ENCODE results near the gene SEMA3G.

The SEMA3G gene

DNA sequence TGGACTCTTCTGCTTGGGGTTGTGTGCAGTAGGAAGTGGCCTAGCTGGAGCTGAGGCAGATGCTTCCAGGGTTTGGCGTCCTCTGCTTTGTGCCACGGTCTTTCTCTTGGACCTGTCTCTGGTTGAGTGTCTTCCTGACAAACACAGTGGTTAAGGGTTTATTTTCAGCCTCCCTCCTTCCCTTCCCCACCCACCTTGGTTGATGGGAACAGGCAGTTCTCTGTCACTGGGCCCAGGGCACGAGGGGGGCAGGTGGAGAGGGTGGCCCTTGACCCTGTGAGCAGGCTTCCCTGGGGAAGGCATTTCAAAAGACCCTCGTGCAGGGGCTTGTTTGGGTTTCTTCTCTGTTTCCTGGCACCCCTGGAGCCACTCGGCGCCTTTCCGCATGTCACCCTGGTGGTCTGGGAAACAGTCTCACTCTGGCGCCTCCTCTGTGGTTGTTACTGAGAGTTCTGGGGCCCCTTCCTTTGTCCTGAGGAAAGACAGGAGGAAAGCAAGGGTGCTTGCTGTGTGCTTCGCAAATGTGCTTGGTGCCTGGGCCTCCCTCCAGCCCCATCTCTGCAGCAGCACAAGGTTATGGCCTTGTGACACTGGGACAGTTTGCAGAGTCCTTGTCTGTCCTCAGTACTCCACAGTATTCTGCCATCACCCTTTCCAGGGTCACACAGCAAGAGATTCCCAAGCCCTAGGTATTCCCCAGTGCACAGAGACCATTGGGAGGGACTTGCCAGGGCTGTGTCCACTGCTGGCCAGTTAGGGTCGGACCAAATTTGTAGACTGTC is 40.0 kb upstream of the SEMA3G start:
- in situ Hi-C loops (cut with HindIII; ENCODE audit: low pct_ligation_motif_present, low sequenced_read_pairs): no loop called here
- TF ChIP-seq, protein P1, sequence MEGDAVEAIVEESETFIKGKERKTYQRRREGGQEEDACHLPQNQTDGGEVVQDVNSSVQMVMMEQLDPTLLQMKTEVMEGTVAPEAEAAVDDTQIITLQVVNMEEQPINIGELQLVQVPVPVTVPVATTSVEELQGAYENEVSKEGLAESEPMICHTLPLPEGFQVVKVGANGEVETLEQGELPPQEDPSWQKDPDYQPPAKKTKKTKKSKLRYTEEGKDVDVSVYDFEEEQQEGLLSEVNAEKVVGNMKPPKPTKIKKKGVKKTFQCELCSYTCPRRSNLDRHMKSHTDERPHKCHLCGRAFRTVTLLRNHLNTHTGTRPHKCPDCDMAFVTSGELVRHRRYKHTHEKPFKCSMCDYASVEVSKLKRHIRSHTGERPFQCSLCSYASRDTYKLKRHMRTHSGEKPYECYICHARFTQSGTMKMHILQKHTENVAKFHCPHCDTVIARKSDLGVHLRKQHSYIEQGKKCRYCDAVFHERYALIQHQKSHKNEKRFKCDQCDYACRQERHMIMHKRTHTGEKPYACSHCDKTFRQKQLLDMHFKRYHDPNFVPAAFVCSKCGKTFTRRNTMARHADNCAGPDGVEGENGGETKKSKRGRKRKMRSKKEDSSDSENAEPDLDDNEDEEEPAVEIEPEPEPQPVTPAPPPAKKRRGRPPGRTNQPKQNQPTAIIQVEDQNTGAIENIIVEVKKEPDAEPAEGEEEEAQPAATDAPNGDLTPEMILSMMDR (IDR thresholded peaks at IDR 0.05; ENCODE audit: low read depth, low read length, missing control alignments): no peak
- Histone ChIP-seq H3K27ac (no peak overlapping the region), H3K4me3 (ENCODE audit: low read depth, low read length) (no peak overlapping the region), H3K36me3 (replicated peaks) (peaks cover 59% of the 10 kb centered on the region), H3K27me3 (replicated peaks) (no peaks in the 10 kb centered on the region)
- no peak for DNase-seq

DNA sequence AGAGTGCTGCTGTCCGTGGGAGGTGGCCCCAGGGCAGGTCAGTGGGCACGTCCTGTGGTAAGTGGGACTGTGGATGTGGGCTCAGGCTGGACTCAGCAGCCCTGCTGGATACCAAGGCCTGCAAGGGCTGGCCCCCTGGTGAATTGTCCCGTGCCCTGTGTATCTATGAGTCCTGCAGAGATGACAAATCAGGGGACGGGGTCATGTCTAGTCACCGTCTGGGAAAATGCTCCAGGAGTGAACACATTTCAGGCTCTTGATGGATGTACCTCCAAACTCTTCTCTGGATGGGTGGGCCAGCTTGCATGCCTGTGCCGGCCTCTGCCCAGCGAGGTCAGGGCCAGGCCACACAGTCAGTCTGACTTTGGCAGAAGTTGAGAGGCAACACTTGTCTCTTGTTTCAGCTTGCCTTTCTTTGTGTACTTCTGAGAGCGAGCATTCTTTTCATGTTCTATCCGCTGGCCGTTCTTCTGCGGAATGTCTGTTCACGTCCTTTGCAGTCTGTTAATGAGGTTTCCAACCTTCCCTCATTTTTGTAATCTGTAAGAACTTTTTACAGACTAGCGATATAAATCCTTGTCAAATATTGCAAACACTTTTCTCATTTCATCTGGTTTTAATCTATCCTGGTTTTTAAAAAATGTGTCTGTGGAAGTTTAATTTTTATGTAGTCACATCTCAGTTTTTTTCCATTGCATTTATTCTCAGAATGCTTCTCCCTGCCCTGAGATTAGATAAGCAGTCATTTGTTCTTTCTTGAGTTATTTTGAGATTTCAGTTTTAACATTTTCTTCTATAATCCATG is 38.9 kb upstream of the SEMA3G start:
- Histone ChIP-seq H3K36me3 (replicated peaks) (peaks cover 59% of the 10 kb centered on the region), H3K27me3 (replicated peaks) (no peaks in the 10 kb centered on the region), H3K27ac (no peak overlapping the region), H3K4me3 (ENCODE audit: low read depth, low read length) (no peak overlapping the region)
- peak; percentile 47 for DNase-seq
- TF ChIP-seq, protein P1 (IDR thresholded peaks at IDR 0.05; ENCODE audit: low read depth, low read length, missing control alignments): no peak
- in situ Hi-C loops (cut with HindIII; ENCODE audit: low pct_ligation_motif_present, low sequenced_read_pairs): no loop called here

DNA sequence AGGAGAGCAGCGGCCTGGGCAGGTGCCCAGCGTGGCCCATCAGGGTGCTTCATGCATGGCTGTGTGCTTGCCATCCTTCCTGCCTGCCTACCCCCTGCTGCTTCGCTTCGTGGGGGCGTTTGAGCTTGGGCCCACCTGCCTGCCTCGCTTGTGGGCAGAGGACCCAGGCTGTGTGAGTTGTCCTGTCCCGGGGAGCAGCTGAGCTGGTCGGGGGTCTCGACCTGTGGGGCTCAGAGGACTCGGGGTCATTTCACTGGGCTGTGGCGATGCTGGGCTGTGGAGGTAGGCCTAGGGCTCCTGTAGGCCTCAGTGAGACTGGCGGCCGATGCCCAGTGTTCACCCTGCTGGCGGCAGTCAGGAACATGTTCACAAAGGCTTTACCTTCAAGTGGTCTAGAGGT is 38.2 kb upstream of the SEMA3G start:
- in situ Hi-C loops (cut with HindIII; ENCODE audit: low pct_ligation_motif_present, low sequenced_read_pairs): no loop called here
- no peak for DNase-seq
- no peak overlapping the region for H3K4me3 ChIP-seq (ENCODE audit: low read depth, low read length)
- H3K27ac ChIP-seq: no peak overlapping the region
- TF ChIP-seq, protein P1 (IDR thresholded peaks at IDR 0.05; ENCODE audit: low read depth, low read length, missing control alignments): no peak
- H3K36me3 ChIP-seq (replicated peaks): peaks cover 58% of the 10 kb centered on the region
- no peaks in the 10 kb centered on the region for H3K27me3 ChIP-seq (replicated peaks)

DNA sequence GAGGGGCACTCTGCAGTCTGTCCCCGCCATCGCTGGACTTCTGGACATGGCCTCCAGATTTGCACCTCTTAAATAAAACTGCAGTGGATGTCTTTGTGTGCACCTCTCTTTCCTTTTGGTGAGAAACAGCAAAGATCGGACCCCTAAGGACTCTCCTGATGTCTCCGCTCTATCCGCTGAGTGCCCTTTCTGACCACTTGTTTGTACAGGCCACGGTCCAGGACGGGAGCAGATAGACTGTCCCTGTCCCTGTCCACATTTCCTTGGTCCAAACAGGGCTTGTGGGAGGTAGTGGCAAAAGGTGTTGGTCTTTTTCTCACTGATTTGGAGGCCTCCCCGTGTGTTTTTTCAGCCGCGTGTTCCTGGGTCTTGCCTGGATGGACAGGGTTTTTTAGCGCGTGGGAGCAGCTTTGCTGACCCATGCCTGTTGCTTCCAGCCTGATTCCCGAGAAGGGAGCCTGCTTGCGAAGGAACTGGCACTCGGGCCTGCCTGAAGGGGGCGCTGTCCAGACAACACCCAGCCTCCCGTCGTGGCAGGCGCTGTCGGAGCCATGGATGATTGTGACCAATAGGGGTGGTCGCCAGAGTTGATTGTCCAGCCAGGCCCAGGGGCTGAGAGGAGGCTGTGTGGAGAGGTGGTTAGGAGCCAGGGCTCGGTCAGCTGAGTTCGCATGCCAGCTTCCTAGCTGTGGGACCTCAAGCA is 37.1 kb upstream of the SEMA3G start:
- DNase-seq: no peak
- H3K27ac ChIP-seq: no peak overlapping the region
- H3K36me3 ChIP-seq (replicated peaks): peaks cover 58% of the 10 kb centered on the region
- H3K4me3 ChIP-seq (ENCODE audit: low read depth, low read length): no peak overlapping the region
- TF ChIP-seq, protein P1 (IDR thresholded peaks at IDR 0.05; ENCODE audit: low read depth, low read length, missing control alignments): peak; percentile 66
- in situ Hi-C loops (cut with HindIII; ENCODE audit: low pct_ligation_motif_present, low sequenced_read_pairs): no loop called here
- no peaks in the 10 kb centered on the region for H3K27me3 ChIP-seq (replicated peaks)

DNA sequence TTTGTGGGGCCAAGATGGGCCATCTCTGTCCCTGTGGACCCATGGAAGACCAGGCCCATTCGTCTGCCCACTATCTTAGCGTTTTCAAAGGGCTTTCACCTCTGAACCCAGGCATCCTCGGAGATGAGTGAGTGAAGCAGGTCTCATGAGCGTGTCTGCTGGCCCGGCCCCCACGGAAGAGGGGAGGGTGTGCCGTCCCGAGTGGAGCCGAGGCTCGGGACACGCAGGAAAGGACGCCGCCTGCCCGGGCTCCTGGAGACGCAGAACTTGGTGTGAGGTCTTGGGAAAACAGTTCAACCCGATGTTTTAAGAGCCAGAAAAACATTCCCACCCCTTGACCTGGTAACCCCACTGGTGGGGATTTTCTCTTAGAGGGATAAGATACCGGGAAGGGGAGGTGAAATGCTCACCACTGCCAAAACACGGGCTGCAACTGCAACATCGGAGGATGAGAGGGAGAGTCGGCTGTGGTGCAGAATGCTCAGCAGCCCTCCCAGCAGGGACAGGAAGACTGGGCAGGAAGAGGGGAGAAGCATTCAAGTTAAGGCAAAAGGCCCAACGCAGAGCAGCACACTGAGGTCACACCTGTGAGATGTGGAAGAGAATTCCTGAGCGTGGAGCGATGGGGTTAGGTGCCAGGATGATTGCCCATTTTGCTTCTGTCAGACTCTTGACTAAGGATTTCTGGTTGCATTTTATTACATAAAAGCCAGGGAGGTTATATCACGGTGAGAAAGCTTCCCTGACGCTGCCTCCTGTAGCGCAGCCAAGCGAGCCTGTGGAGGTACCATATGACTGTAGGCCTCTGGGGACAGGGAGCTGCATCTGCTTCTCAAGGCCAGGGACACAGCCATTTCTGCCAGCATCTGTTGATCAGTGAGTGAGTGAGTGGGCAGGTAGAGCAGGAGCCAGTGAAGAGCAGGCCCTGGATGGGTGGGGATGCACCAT is 36.1 kb upstream of the SEMA3G start:
- TF ChIP-seq, protein P1 (IDR thresholded peaks at IDR 0.05; ENCODE audit: low read depth, low read length, missing control alignments): no peak
- H3K4me3 ChIP-seq (ENCODE audit: low read depth, low read length): no peak overlapping the region
- in situ Hi-C loops (cut with HindIII; ENCODE audit: low pct_ligation_motif_present, low sequenced_read_pairs): no loop called here
- no peaks in the 10 kb centered on the region for H3K27me3 ChIP-seq (replicated peaks)
- DNase-seq: no peak
- no peak overlapping the region for H3K27ac ChIP-seq
- peaks cover 65% of the 10 kb centered on the region for H3K36me3 ChIP-seq (replicated peaks)

All from brain microvascular endothelial cell (primary cell).